ENCODE results near the gene RIOK3. TPM values are rescaled to one million over a fixed set of nuclear protein-coding genes. Genes with fewer than 3 reads are reported as not detected.

The RIOK3 gene
- total RNA-seq, 1 experiment from 2014 or later: 25.6 TPM

- peak; percentile 54 for DNase-seq (ENCODE audit: low spot score)
Measured at GRCh38 chr18:23529604-23530003, 76.5 kb downstream of the RIOK3 start.

- no peak for DNase-seq (ENCODE audit: low spot score)
Measured at GRCh38 chr18:23530195-23530594, 77.1 kb downstream of the RIOK3 start.

GRCh38 chr18:23531912-23532311, 78.8 kb downstream of the RIOK3 start:
- DNase-seq (ENCODE audit: low spot score): no peak

Other genes starting within 250 kb of the RIOK3 start
- gene RMC1, start 50.2 kb downstream of the RIOK3 start, total RNA-seq (2014; rRNA removed; shearing (Covaris generic)): 32.1 and 32.6 TPM in 2 replicates
- gene NPC1, start 133.2 kb downstream of the RIOK3 start, total RNA-seq (2014; rRNA removed; shearing (Covaris generic)): 32.8 and 34.9 TPM in 2 replicates
- gene ANKRD29, start 209.6 kb downstream of the RIOK3 start, total RNA-seq (2014; rRNA removed; shearing (Covaris generic)): 8.4 and 8.9 TPM in 2 replicates
- 1.6 and 2.8 TPM in 2 replicates for gene LAMA3, start 236.2 kb downstream of the RIOK3 start, total RNA-seq (2014; rRNA removed; shearing (Covaris generic))

Measured in H4 (cell line).